GM18909 (cell line): ENCODE measurements around the gene COL4A3.

Experiments used
- ATAC-seq: cut with Tn5 transposase; IDR thresholded peaks from one replicate; pipeline ENCODE4 v1.9.1; 2021; ENCODE audit warnings: mild to moderate bottlenecking; ENCODE audit not compliant: unreplicated experiment, poor library complexity

The COL4A3 gene

DNA sequence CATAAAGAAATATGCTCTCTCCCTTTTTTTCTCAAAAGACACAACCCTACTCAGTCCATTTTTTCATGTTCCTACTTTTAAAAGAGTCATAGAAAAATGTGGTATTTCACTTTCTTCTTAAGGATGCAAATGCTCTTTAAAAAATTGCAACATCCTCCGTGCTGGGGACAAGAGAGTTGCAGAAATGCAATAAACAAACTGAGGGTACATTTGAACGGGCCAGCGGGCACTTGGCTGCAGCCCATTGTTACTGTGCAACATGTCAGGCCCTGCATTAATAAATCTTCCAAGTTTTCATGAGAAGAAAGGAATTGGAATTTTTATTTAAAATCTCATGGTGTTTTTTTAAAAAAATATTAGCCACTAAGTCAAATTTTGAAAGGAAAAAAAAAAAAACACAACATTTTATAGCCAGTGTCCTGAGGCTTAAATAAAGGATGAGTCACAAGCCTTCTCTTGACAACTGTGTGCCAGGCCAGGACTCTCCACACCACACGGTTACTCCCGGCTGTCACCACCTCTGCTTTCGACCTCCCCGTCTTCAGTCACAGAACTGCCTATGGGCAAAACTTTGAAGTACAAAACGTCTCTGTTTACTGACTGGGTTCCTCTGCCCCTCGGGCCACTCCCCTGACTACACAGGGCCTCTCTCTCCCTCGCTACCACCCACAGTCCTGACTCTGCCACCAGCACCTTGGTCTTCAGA is 103.1 kb downstream of the COL4A3 start:
- no peak for ATAC-seq

DNA sequence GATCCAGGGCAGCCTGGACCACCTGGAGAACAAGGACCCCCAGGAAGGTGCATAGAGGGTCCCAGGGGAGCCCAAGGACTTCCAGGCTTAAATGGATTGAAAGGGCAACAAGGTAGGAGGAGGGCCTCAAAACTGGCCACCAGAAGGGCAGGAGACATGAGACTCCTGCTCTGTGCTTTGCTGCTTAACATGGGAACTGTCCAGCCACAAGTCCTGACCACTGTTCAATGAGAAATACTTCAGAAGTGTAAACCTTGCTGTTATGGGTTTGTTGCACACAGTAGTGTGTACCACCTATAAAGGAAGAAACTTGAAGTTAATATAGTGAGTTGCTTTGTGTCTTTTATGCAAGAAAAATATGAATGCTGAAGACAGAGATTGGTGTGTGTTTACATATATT is 116.5 kb downstream of the COL4A3 start:
- no peak for ATAC-seq

DNA sequence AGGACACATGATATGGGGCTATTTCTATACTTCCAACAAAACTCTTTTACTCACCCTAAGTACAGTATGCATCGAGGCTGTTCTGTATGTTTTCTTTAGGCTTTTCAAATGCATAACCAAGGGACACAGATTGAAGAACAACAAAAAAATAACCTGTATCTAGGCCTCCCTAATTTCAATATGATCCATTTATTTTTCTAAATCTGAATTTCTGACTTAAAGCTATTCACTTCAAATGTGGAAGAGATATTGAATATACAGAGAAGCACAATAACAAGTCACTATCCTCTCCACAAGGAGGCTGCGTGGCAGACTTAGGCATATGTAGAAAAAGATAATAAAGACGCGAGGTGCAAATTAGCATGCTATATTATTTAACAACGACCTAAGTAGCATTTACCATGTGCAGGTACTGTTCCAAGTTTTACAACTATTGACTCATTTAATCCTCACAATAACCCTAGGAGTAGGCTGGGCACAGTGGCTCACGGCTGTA is 121.4 kb downstream of the COL4A3 start:
- no peak for ATAC-seq

DNA sequence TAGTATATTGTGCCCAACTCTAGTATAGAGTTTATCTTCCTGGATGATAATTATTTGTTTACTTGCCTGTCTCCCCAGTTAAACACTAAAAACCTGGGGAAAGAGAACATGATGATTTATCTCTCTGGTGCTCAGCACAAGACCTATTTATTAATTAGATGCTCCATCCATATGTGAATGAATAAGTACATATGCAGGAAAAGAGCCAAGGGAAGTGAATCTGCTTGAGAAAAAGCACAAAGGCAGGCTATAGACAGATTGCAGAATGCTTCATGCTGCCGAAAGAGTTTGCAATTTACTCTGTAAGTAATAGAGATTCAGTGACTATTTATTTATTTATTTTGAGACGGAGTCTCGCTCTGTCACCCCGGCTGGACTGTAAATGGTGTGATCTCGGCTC is 123.3 kb downstream of the COL4A3 start:
- ATAC-seq: no peak

DNA sequence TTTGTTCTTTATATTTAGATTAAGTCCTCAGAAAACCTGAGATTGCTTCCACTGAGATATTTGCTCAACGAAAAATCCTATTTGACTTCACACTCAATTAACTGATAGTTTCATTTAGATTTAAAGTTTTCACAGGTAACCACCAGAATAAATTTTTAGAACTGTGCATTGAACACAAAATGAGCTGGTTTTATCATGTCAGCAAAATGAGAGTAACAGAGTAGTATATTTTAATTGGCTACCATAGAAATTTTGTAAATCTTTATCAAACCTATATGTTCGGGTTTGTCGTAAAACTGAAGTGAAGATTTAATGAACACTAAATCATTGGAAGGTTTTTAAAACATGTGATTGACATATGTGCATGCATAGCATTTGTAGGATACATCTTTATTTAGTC is 127.9 kb downstream of the COL4A3 start:
- ATAC-seq: no peak

DNA sequence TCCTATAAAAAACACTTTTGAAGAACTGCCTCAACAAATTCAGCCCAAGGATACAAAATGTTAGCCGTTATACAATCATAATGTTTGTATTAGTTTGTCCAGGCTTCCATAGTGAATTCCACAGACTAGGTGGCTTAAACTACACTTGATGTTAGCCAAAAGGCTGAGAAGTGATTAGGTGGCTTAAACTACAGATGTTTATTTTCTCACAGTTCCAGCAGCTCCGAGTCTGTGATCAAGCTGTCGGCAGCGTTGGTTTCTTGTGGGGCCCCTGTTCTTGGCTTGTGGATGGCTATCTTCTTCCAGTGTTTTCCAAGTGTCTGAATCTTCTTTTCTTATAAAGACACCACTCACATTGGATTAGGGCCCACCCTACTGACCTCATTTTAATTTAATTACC is 129.1 kb downstream of the COL4A3 start:
- no peak for ATAC-seq

DNA sequence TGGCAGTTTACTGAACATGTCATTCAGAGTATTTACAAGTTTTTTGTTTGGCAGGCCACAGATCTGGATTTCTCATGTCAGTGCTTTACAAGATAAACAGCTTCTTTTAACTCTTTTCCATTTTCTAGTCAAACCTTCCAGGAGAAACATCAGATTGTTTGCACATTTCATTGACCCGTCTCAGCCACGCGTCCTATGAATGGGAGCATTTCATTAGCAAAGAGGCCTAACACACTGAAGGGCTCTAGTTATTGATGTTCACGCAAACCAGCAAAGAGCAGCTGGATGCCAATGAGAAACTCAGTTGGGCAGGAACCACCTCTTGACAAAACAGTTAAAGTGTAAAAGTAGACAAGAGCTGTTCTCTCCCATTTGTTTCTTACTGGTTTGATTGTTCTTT is 131.4 kb downstream of the COL4A3 start:
- no peak for ATAC-seq

DNA sequence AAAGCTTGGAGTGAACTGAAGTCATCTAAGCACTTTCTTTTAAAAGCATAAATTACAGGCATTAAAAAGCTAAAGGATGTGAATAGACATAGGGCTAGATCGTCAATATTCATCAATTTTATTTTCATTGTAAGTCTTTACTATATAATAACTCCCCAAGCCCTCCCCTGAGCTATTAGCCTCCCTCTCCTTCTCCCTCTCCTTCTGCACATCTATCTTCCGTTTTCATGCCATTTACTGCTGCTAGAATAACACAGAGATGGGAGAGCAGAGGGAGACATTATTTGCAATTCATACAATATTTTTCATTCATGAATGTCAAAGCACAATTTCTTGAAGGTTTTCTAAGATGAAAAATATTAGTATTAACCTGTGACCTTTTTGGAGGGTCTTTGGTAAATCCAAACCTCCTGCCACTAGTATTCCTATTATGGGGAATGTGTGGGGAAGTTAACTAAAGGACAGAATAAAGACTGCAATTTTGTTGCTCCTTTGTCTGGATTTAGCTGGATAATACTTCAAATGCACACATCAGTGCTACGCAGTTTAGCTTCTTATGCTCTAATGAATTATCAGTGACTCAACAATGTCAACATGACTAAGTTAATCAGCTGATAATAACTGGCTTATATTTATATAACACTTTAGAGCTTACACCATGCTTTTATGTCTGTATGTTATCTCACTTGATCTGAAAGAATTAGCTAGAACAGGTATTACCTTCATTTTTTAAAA is 132.4 kb downstream of the COL4A3 start:
- ATAC-seq: no peak

DNA sequence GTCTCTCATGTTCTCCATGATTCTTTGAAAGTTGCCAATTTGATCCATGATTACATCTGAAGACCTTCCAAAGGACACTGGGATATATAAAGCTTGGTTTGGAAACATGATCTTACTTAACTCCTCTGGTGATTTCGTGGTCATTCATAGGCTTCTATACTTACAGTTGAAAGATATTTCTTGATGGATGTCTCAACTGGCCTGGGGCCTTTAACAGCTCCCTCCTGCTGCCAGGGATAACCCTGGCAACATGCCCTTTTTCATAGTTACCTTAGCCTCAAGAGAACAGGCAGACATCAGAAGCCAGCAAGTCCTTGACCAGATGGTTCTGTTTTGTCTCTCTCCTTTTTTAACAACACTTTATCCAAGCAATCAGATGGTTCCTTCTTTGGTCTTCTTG is 137.1 kb downstream of the COL4A3 start:
- ATAC-seq: no peak

DNA sequence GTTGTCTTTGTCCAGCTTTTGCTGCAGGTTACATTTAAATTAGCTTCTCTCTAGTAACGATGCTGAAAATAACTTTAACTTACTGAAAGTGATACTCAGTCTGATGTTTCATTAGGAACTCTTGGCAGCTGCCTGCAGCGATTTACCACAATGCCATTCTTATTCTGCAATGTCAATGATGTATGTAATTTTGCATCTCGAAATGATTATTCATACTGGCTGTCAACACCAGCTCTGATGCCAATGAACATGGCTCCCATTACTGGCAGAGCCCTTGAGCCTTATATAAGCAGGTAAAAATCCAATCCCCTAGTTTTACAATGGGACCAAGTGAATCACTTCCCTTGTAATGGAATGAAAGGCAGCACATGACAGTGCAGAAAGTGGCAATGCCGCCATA is 144.4 kb downstream of the COL4A3 start:
- ATAC-seq: peak; percentile 77

DNA sequence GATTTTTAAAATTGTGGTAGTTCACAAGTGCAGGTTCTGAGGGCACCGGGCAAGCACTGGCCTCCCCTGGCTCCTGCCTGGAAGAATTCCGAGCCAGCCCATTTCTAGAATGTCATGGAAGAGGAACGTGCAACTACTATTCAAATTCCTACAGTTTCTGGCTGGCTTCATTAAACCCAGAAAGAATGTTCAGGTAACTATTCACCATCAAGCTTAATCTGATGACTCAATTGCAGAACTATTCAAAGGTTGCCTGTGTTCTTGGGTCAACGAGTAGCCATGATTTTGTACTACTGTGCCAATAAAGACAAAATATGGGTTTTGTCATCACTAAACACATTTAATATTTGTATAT is 146.3 kb downstream of the COL4A3 start:
- ATAC-seq: no peak

DNA sequence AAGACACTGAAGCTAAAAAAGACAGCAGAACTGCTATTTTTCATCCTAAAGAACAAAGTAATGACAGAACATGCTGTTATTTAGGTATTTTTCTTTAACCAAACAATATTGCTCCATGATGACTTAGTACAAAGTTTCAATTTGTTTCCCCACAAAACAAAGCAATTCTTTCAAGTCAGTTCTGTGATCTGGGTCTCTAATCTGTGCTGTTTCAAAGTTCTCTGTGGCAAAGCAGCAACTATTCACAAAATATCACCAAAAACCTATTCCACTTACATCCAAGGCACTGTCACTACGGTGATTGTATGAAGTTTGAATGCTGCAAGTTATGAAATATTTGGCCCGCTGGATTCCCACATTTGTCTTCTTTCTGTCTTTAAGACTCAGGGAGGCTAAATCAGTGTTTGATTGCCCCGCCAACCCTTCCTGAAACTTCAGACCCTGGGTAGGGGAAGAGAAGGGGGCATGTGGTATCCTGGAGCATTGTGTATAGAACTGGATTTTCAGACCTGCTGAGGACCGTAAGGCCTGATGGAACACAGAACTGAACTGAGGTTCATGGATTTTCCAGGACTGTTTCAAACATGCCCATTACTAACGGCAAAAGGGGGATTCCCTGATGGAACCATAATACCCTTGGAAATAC is 147.6 kb downstream of the COL4A3 start:
- no peak for ATAC-seq

DNA sequence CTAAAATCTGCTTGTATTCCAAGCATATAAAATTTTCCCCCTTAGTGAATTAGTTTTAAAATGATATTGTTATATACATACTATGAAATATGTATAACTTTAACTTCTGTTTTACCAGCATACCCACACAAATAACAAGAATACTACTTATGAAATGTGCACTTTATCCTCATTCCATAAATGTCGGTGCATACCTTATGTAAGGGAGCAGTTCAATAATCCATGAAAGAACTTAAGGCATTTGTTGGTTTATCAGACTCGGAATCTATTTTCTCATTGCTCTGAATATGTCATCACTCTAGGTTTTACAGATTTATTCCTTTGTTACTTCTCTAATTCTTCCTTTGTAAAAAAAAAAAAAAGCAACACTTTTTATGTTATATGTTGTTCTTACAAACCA is 148.2 kb downstream of the COL4A3 start:
- no peak for ATAC-seq

DNA sequence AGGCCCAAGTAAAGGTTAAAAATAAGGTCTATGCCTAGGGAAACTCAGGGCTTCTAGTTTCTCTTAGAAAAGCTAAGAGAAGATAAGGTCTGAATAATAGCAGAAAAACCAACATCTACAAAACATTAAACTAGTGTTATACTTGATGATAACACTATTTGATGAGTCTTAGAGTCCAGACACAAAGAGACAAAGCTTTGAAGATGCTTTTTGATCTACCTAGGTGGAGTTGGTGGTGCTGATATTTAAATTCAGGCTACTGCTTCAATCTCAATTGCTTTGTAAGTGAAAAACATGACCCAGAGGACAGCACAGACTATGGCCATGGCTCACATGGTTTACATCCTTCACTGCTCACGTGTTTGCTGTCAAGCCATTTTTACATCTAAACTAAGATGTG is 148.9 kb downstream of the COL4A3 start:
- ATAC-seq: no peak

DNA sequence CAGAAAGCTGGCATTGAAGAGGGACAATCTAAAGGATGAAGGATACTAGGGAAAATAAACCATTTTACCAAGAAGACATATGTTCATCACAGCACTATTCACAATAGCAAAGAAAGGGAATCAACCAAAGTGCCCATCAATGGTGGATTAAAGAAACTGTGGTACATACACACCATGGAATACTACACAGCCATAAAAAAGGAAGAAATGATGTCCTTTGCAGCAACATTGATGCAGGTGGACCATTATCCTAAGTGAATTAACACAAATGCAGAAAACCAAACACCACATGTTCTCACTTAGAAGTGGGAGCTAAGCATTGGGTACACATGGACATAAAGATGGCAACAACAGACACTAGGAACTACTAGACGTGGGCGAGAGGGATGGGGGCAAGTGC is 153.4 kb downstream of the COL4A3 start:
- no peak for ATAC-seq

DNA sequence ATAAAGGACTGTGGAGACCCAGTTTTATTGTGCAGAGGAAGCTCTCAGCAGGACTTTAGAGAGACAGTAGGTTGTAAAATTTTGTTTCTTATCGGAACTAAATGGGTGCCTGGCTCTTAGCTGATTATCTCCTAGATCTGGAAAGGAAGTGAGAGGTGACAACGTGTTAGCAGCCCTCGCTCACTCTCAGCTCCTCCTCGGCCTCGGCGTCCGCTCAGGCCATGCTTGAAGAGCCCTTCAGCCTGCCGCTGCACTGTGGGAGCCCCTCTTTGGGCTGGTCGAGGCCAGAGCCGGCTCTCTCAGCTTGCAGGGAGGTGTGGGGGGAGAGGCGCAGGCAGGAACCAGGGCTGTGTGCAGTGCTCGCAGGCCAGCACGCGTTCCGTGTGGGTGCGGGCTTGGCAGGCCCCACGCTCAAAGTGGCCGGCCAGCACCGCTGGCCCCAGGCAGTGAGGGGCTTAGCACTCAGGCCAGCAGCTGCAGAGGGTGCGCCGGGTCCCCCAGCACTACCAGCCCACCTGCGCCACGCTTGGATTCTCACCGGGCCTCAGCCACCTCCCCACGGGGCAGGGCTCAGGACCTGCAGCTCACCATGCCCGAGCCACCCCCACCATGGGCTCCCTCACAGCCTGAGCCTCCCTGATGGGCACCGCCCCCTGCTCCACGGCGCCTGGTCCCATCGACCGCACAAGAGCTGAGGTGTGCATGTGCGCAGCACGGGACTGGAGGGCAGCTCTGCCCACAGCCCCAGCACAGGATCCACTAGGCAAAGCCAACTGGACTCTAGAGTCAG is 156.1 kb downstream of the COL4A3 start:
- no peak for ATAC-seq

DNA sequence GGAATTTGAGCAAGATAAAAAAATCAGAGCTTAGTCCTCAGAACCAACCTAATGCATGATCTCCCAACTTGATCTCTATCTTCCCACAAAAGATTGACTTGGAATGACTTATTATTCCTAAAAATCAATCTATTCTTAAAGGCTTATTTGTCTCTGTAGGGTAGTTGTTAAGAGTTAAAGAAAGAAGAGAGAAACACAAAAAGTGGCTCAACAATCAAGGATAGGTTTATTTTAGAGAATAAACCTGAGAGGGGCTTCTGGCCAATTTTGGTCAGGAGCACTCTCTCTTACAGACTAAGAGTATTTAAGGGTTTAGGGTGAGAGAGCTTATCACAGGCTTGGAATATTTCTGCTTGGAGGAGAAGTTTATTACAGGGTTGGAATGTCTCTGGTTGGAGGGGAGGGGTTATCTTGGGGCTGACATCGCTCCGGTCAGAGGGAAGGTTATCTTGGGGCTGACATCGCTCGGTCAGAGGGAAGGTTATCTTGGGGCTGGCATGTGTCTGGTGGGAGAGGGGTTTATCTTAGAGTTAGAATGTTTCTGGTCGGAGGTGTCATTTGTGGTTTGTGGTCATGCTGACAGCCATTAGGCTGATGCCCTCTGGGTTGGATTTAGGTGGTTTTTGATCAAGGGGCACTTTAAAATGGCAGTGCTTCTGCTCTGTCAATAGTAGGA is 158.2 kb downstream of the COL4A3 start:
- ATAC-seq: no peak

DNA sequence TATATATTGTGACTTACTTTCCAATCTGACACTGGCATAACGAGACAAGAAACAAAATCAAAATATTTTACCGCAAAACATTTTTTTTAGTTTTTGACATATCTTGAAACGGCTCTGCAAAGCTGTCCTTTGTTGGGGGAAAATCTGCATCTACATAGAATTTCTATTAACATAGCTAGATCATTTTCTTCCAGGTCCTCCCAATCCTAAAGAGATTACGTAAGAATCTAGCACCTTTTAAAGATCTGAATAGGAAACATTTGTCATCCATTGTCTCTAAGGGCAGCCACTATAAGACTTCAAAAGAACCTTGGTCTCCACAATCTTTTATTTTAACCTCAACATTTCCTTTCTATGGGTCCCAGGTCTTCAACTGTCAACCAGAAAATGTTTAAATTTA is 159.4 kb downstream of the COL4A3 start:
- ATAC-seq: no peak

DNA sequence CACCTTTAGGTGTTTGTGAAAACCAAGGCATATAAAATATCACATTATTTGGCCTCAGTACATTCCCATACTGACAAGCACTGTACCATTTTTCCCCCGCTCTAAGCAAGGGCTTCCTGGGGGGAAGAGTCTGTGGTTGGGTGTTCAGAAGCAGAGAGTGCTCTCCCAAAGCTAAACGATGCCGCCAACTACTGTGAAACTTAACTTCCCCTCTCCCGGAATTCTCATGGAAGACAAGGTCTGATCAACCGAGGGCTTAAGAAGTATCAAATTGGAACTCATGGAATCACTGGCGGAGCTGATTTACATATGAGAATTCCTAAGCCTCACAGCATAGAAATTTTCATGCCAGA is 160.2 kb downstream of the COL4A3 start:
- peak; percentile 15 for ATAC-seq
